Activated CD4-positive, alpha-beta memory T cell treated with anti-CD3 and anti-CD28 coated beads, Interleukin-2, amount 10 ng/mL, durations not matched to agents 7 days and 5 days (primary cell): ENCODE measurements around the gene HES4. TPM values are rescaled to one million over a fixed set of nuclear protein-coding genes. Genes with fewer than 3 reads are reported as not detected.
A peak's percentile ranks its signal among the peaks of the same experiment; 100 is the strongest.
"Not testable (repeated sequence)": the region's sequence is repeated elsewhere in the genome, so short reads cannot be mapped to it uniquely, and the experiment has no call there.

Source experiments
- CTCF ChIA-PET: fragments of 350-600 bp; sonication (Branson Sonifier 250); formaldehyde crosslinking; loops from one replicate; lab custom pipeline; 2021; ENCODE audit warnings: antibody characterized with exemption, inconsistent platforms; lab: Charles Lee
- POLR2A ChIA-PET: fragments of 350-600 bp; sonication (Branson Sonifier 250); formaldehyde crosslinking; loops from one replicate; lab custom pipeline; 2021; ENCODE audit warnings: antibody characterized with exemption; lab: Charles Lee
- DNase-seq: peaks from one replicate; pipeline ENCODE4 v3.0.0-alpha.2; 2020
- H3K27ac Mint-ChIP-seq: one replicate; pipeline ENCODE4 v1.8.0; 2021; ENCODE audit warnings: mild to moderate bottlenecking, mixed read lengths
- H3K27me3 Mint-ChIP-seq: one replicate; pipeline ENCODE4 v1.8.0; 2021; ENCODE audit warnings: mixed read lengths
- H3K36me3 Mint-ChIP-seq: one replicate; pipeline ENCODE4 v1.8.0; 2021; ENCODE audit warnings: low read depth, mixed read lengths
- H3K4me1 Mint-ChIP-seq: one replicate; pipeline ENCODE4 v1.8.0; 2021; ENCODE audit warnings: mixed read lengths
- H3K4me3 Mint-ChIP-seq: one replicate; pipeline ENCODE4 v1.8.0; 2021; ENCODE audit warnings: mild to moderate bottlenecking, mixed read lengths
- H3K9me3 Mint-ChIP-seq: one replicate; pipeline ENCODE4 v1.8.0; 2021; ENCODE audit warnings: mixed read lengths
- total RNA-seq, 2 experiments: library from RNA; stranded (reverse); gene quantifications; one replicate each; pipeline ENCODE4 v1.2.3, GENCODE V29; 2021

Gene HES4
- total RNA-seq, 2 experiments from 2014 or later = 0.23 TPM; not detected in 1

DNA sequence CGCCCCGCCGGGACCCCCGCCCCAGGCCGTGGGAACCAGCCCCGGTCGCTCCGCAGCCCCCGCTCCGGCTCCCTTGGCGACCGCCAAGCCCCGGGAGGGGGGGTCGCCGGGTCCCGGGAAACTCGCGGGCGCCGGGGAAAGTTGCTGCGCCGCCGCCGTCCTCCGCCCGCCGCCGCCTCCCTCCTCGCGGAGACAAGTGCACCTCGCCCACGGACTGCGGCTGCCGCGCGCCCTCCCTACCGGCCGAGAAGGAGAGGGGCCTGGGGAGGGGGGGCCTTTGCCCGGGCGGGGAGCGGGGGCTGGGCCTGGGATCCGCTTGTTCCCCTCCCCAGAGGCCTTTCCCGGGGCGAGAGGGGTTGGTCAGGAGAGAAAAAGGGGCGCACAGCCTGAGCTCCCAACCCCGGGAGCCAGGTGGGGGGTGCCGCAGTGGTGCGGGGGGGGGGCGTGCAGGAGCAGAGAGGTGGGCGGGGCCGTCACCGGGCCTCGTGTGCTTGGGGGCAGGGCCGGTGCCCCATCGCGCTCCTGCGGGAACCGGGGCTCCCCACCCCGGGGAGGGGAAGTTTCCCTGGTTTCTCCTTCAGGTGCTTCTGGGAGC lies 20.6 kb upstream of the HES4 start:
- H3K4me1 Mint-ChIP-seq = peaks cover 30% of the 10 kb centered on the region
- DNase-seq = no peak
- H3K27me3 Mint-ChIP-seq = peaks cover 16% of the 10 kb centered on the region
- H3K27ac Mint-ChIP-seq = no peak overlapping the region
- ChIA-PET POLR2A (interaction anchor here (1.1 kb wide), 1 partner anchor 19 kb away, joined by 4 read pairs; no protein-coding TSS in a partner anchor), CTCF (interaction anchor here (1.8 kb wide), 1 partner anchor 42 kb away, joined by 5 read pairs; no protein-coding TSS in a partner anchor)
- H3K9me3 Mint-ChIP-seq = no peaks in the 10 kb centered on the region
- peaks cover 16% of the 10 kb centered on the region for H3K36me3 Mint-ChIP-seq
- H3K4me3 Mint-ChIP-seq = no peak overlapping the region

DNA sequence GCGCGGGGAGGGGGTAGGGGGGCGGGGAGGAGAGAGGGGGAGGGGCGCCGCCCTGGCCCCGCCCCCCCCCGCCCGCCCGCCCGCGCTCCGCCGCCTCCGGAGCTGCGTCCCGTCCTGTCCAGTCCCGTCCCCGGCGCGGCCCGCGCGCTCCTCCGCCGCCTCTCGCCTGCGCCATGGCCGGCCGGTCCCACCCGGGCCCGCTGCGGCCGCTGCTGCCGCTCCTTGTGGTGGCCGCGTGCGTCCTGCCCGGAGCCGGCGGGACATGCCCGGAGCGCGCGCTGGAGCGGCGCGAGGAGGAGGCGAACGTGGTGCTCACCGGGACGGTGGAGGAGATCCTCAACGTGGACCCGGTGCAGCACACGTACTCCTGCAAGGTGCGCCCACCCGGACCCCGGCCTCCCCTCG lies 20.1 kb upstream of the HES4 start, which contains the start of gene AGRN:
Gene AGRN, plus strand, starts transcription at position 121 of the 405 bp plus-strand sequence. Its CDS starts 53 bp downstream, at position 174.
- POLR2A ChIA-PET = interaction anchor here (1.0 to 1.7 kb wide), 4 partner anchors 14 to 188 kb away, joined by 4 to 5 read pairs (median 5); no protein-coding TSS in a partner anchor
- peak; percentile 45 for DNase-seq
- peaks cover 16% of the 10 kb centered on the region for H3K27me3 Mint-ChIP-seq
- H3K36me3 Mint-ChIP-seq = peaks cover 20% of the 10 kb centered on the region
- H3K4me3 Mint-ChIP-seq = peak within 1 kb of the TSS; percentile 63
- H3K9me3 Mint-ChIP-seq = no peaks in the 10 kb centered on the region
- H3K27ac Mint-ChIP-seq = peak within 1 kb of the TSS; percentile 65
- H3K4me1 Mint-ChIP-seq = peaks cover 36% of the 10 kb centered on the region
- CTCF ChIA-PET = interaction anchor here (1.0 to 2.1 kb wide), 4 partner anchors 18 to 44 kb away, joined by 3 to 7 read pairs (median 6); no protein-coding TSS in a partner anchor

DNA sequence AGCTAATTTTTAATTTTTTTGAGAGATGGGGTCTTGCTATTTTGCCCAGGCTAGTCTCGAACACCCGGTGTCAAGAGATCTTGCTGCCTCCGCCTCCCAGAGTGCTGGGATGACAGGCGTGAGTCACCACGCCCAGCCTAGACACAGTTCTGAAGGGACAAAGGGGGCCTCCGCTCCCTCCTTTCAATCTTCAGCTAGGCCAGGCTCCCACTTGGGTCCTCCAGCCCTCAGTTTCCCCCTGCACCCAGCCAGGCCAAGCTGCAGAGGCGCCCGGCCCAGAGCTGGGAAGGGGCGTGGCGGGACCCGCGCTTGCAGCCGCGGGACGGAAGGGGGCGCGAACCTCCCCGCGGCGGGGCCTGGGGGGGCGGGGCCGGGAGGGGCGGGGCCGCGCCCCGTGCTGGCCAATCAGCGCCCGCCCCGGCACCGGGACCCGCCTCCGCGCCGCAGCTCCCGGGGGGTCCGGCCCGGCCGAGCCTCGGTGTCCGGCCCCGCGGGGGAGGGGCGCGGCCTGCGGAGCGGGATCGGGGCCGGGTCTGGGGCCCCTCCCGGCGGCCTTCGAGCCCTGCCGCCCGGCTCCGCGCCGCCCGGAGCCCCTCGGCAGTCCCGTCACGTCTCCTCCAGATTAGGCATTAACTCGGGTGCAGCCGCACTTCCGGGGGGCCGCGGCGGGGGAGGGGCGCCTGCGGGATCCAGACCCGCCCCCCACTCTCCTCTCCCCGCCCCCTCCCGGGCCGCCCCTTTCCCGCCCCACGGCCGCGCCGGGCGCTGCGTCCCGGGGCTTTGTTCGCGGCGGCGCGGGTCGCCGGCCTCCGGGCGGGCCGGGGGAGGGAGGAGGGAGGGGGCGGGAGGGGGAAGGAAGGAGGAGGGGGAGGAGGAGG lies 19.5 kb upstream of the HES4 start:
- Mint-ChIP-seq H3K9me3 (no peaks in the 10 kb centered on the region), H3K4me1 (peaks cover 42% of the 10 kb centered on the region), H3K36me3 (peaks cover 27% of the 10 kb centered on the region), H3K27ac (peak overlapping the region; percentile 65), H3K27me3 (peaks cover 16% of the 10 kb centered on the region), H3K4me3 (peak overlapping the region; percentile 63)
- POLR2A ChIA-PET = interaction anchor here (0.8 to 1.7 kb wide), 7 partner anchors 14 to 189 kb away, joined by 3 to 5 read pairs (median 4); partner anchors contain the start of gene NOC2L
- CTCF ChIA-PET = interaction anchor here (0.5 to 2.1 kb wide), 9 partner anchors 18 to 272 kb away, joined by 3 to 7 read pairs (median 4); partner anchors contain the start of genes B3GALT6 and SDF4
- DNase-seq = peak; percentile 84

DNA sequence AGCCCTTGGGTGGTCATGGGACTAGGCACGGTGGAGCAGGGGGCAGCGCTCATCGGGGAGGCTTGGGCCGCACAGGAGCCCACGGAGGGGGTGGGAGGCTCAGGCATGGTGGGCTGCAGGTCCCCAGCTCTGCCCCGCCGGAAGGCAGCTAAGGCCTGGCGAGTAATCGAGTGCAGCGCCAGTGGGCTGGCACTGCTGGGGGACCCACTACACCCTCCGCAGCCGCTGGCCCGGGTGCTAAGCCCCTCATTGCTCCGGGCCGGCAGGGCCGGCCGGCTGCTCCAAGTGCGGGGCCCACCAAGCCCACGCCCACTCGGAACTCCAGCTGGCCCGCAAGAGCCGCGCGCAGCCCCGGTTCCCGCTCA lies 18.4 kb upstream of the HES4 start:
- H3K9me3 Mint-ChIP-seq, DNase-seq, H3K4me3 Mint-ChIP-seq, H3K27ac Mint-ChIP-seq: not testable (repeated sequence)
- Mint-ChIP-seq H3K27me3 (peaks cover 16% of the 10 kb centered on the region), H3K4me1 (peaks cover 44% of the 10 kb centered on the region), H3K36me3 (peaks cover 37% of the 10 kb centered on the region)
- ChIA-PET POLR2A (interaction anchor here (1.7 kb wide), 2 partner anchors 15 to 190 kb away, joined by 5 read pairs; no protein-coding TSS in a partner anchor), CTCF (interaction anchor here (0.8 to 2.1 kb wide), 3 partner anchors 21 to 33 kb away, joined by 3 to 7 read pairs (median 4); no protein-coding TSS in a partner anchor)

DNA sequence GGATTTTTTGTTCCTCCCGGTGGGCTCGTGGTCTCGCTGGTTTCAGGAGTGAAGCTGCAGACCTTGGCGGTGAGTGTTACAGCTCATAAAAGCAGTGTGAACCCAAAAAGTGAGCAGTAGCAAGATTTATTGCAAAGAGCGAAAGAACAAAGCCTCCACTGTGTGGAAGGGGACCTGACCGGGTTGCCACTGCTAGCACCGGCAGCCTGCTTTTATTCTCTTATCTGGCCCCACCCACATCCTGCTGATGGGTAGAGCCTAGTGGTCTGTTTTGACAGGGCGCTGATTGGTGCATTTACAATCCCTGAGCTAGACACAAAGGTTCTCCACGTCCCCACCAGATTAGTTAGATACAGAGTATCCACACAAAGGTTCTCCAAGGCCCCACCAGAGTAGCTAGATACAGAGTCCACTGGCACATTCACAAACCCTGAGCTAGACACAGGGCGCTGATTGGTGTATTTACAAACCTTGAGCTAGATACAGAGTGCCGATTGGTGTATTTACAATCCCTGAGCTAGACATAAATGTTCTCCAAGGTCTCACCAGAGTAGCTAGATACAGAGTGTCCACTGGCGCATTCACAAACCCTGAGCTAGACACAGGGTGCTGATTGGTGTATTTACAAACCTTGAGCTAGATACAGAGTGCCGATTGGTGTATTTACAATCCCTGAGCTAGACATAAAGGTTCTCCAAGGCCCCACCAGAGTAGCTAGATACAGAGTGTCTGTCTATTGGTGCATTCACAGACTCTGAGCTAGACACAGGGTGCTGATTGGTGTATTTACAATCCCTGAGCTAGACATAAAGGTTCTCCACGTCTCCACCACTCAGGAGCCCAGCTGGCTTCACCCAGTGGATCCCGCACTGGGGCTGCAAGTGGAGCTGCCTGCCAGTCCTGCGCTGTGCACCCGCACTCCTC lies 17.8 kb upstream of the HES4 start:
- Mint-ChIP-seq H3K4me3 (peak overlapping the region; percentile 56), H3K27me3 (peaks cover 14% of the 10 kb centered on the region), H3K36me3 (peaks cover 42% of the 10 kb centered on the region), H3K4me1 (peaks cover 43% of the 10 kb centered on the region), H3K27ac (peak overlapping the region; percentile 50)
- CTCF ChIA-PET = interaction anchor here (1.1 to 2.1 kb wide), 3 partner anchors 22 to 48 kb away, joined by 3 to 7 read pairs (median 4); no protein-coding TSS in a partner anchor
- DNase-seq, POLR2A ChIA-PET, H3K9me3 Mint-ChIP-seq: not testable (repeated sequence)

DNA sequence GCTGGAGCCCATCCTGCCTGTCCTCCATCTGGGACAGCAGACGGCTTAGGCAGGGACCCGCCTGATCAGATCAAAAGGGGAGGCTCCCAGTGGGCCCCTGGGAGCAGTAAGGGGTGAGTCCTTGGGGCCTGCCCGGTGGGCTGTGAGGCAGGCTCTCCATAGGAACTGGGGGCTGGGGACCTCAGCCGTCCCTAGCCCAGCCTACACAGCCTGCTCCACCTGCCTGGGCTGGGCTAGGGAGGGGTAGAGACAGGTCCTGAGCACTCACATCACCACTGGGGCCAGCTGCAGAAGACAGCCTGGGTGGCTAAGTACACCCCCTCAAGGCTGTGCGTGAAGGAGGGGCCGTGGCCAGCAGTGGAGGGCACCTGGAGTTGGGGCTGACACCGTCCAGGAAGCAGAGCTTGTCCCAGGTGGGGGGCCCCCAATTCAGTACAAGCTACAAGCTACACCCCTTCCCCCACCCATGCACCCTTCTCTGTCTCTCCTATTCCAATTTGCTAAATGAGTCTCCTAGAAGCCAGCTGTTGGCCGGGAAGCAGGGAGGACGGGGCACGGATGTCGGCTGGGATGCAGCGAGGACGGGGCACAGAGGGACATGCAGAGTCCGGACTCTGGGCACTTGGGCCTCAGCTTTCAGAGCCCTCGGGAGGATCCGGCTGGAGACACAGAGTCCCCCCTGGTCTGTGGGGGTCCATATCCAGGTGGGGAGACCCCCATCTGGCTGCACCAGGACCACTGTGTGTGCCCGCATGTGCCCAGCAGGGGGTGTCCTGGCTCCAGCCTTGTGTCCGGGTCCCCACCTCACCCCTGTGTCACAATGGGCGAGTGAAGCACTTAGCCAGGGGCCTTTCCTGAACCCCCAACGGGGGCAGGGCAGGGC lies 15.1 kb upstream of the HES4 start:
- H3K9me3 Mint-ChIP-seq = no peaks in the 10 kb centered on the region
- H3K27ac Mint-ChIP-seq = peak overlapping the region; percentile 95
- CTCF ChIA-PET = interaction anchor here (1.3 to 4.0 kb wide), 4 partner anchors 13 to 89 kb away, joined by 4 to 17 read pairs (median 9); no protein-coding TSS in a partner anchor
- H3K4me1 Mint-ChIP-seq = peaks cover 38% of the 10 kb centered on the region
- H3K36me3 Mint-ChIP-seq = peaks cover 46% of the 10 kb centered on the region
- POLR2A ChIA-PET = interaction anchor here (0.9 to 3.1 kb wide), 9 partner anchors 12 to 360 kb away, joined by 3 to 25 read pairs (median 5); partner anchors contain the start of genes AURKAIP1 and PLEKHN1
- peaks cover 1% of the 10 kb centered on the region for H3K27me3 Mint-ChIP-seq
- H3K4me3 Mint-ChIP-seq = peak overlapping the region; percentile 95
- no peak for DNase-seq

DNA sequence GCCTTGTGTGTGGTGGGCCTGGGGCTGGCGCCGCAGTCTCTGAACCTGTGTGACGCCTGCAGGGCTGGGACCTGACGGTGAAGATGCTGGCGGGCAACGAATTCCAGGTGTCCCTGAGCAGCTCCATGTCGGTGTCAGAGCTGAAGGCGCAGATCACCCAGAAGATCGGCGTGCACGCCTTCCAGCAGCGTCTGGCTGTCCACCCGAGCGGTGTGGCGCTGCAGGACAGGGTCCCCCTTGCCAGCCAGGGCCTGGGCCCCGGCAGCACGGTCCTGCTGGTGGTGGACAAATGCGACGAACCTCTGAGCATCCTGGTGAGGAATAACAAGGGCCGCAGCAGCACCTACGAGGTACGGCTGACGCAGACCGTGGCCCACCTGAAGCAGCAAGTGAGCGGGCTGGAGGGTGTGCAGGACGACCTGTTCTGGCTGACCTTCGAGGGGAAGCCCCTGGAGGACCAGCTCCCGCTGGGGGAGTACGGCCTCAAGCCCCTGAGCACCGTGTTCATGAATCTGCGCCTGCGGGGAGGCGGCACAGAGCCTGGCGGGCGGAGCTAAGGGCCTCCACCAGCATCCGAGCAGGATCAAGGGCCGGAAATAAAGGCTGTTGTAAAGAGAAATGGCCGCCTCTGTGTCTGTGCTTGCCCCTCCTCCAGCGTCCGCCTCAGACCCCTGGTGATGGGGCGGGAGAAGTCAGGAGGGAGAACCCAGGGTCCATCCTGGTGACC lies 14.2 kb upstream of the HES4 start:
- H3K9me3 Mint-ChIP-seq = no peaks in the 10 kb centered on the region
- ChIA-PET CTCF (interaction anchor here (0.7 to 4.0 kb wide), 8 partner anchors 12 to 144 kb away, joined by 3 to 17 read pairs (median 4); no protein-coding TSS in a partner anchor), POLR2A (interaction anchor here (0.8 to 3.1 kb wide), 16 partner anchors 8 to 392 kb away, joined by 3 to 25 read pairs (median 5); partner anchors contain the start of genes AURKAIP1, HES4 and PLEKHN1)
- H3K4me3 Mint-ChIP-seq = peak overlapping the region; percentile 95
- H3K27me3 Mint-ChIP-seq = peaks cover 4% of the 10 kb centered on the region
- H3K27ac Mint-ChIP-seq = peak overlapping the region; percentile 95
- peaks cover 46% of the 10 kb centered on the region for H3K36me3 Mint-ChIP-seq
- peak; percentile 48 for DNase-seq
- H3K4me1 Mint-ChIP-seq = peaks cover 39% of the 10 kb centered on the region

DNA sequence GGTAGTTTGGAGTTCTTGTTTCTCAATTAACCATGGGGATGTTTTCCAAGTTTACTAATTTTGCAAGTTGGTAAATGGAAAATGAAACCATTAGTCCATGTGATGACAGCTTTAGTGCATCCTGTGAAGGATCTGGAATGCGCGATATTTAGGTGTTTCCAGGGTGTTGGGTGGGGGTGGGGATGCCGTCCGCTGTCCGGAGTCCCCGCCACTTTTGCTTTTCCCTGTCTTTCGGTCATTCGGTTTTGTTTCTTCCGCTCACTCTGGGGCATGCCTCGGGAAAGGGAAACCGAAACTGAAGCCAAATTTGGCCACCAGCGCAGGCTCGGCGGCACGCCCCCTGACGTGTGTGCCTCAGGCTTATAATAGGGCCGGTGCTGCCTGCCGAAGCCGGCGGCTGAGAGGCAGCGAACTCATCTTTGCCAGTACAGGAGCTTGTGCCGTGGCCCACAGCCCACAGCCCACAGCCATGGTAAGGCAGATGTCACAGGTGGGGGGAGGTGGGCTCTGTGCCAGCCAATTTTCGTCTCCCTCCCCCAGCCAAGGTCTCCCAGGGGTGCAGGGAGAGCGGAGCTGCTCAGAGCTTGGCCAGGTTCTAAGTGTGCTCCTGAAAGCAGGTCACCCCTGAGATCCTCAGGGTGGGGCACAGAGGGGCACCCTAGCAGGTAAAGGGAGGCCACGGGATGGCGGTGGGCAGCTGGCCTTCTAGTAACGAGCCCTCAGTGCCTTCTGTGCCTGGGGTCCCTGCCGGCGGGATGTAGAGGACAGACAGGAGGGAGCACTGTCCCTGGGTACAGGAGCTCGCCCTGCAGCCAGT lies 13.4 kb upstream of the HES4 start, which contains the start of gene ISG15:
Gene ISG15, plus strand, starts transcription at position 393 of the 817 bp plus-strand sequence. Its CDS starts 77 bp downstream, at position 470.
- DNase-seq = peak; percentile 94
- peaks cover 7% of the 10 kb centered on the region for H3K27me3 Mint-ChIP-seq
- peak within 1 kb of the TSS; percentile 95 for H3K27ac Mint-ChIP-seq
- no peaks in the 10 kb centered on the region for H3K9me3 Mint-ChIP-seq
- CTCF ChIA-PET = interaction anchor here (0.7 to 4.0 kb wide), 8 partner anchors 11 to 144 kb away, joined by 3 to 17 read pairs (median 4); no protein-coding TSS in a partner anchor
- POLR2A ChIA-PET = interaction anchor here (0.6 to 3.1 kb wide), 19 partner anchors 8 to 392 kb away, joined by 3 to 25 read pairs (median 4); partner anchors contain the start of genes AURKAIP1, HES4, NOC2L and PLEKHN1
- peaks cover 46% of the 10 kb centered on the region for H3K36me3 Mint-ChIP-seq
- peaks cover 40% of the 10 kb centered on the region for H3K4me1 Mint-ChIP-seq
- peak within 1 kb of the TSS; percentile 95 for H3K4me3 Mint-ChIP-seq

DNA sequence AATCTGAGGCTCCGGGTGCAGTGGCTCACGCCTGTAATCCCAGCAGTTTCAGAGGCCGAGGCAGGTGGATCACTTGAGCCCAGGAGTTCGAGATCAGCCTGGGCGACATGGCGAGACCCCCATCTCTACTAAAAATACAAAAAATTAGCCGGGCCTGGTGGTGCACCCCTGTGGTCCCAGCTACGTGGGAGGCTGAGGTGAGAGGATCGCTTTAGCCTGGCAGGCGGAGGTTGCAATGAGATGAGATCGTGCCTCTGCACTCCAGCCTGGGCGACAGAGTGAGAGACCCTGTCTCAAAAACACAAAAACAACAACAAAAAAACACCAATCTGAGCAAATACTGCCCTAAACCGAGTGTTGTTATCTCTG lies 12.8 kb upstream of the HES4 start:
- not testable (repeated sequence) for DNase-seq, H3K9me3 Mint-ChIP-seq
- Mint-ChIP-seq H3K27me3 (peaks cover 11% of the 10 kb centered on the region), H3K4me3 (peak overlapping the region; percentile 95), H3K36me3 (peaks cover 44% of the 10 kb centered on the region), H3K4me1 (peaks cover 40% of the 10 kb centered on the region), H3K27ac (peak overlapping the region; percentile 95)
- ChIA-PET CTCF (interaction anchor here (1.1 to 4.0 kb wide), 4 partner anchors 11 to 143 kb away, joined by 3 to 17 read pairs (median 11); no protein-coding TSS in a partner anchor), POLR2A (interaction anchor here (0.6 to 3.1 kb wide), 11 partner anchors 10 to 393 kb away, joined by 3 to 25 read pairs (median 4); partner anchors contain the start of genes HES4 and NOC2L)
